HCT116 (cell line): Measurements from ENCODE around the gene MROH8. TPM values are rescaled to one million over a fixed set of nuclear protein-coding genes. Genes with fewer than 3 reads are reported as not detected.

Source experiments
- ATAC-seq: fragments of 200-7000 bp; cut with Tn5 transposase; 2 replicates; pipeline ENCODE4 v1.9.1; 2020; ENCODE audit warnings: mild to moderate bottlenecking, moderate library complexity
- BruUV-seq: library from RNA; stranded (reverse); fragments of 400-500 nt; replicated peaks from 2 replicates; lab custom pipeline; 2021; lab: Mats Ljungman, UMichigan
- CTCF ChIA-PET: fragments of 300-600 bp; sonication (Branson Sonifier 250); formaldehyde crosslinking; loops from one replicate; lab custom pipeline; 2021; ENCODE audit warnings: antibody characterized with exemption; lab: Charles Lee
- POLR2A ChIA-PET: fragments of 300-600, 350-600 bp; sonication (Branson Sonifier 250); formaldehyde crosslinking; loops from one replicate; lab custom pipeline; 2021; ENCODE audit warnings: antibody characterized with exemption; lab: Charles Lee
- RAD21 ChIA-PET, 2 experiments: fragments of 300-600 bp; sonication (Branson Sonifier 250); formaldehyde crosslinking; loops; one replicate each; lab custom pipeline; 2023; ENCODE audit warnings: low total read pairs in 2 of 2; ENCODE audit not compliant: uncharacterized antibody in 2 of 2, unreplicated experiment in 2 of 2, low non-redundant PET in 1 of 2; lab: Charles Lee
- DNase-seq: peaks from one replicate; pipeline ENCODE4 v3.0.0-alpha.2; 2010; ENCODE audit warnings: low read depth, low spot score
- H2AFZ ChIP-seq: fragments of 200-600 bp; shearing (Covaris generic), sonication (generic); 2 replicates; pipeline ENCODE4 v1.6.1; 2017; ENCODE audit warnings: low read depth, mixed run types, mixed read lengths, antibody characterized with exemption, low read length; ENCODE audit not compliant: poor library complexity, severe bottlenecking
- H3K27ac ChIP-seq: 2 replicates; pipeline ENCODE4 v1.5.1; 2012; ENCODE audit warnings: low read depth, low read length
- H3K27me3 ChIP-seq: fragments of 200-600 bp; sonication (generic); 2 replicates; pipeline ENCODE4 v1.6.1; 2016; ENCODE audit warnings: mixed run types, low read length, mixed read lengths; ENCODE audit not compliant: insufficient read depth
- H3K36me3 ChIP-seq, 2 experiments: fragments of 200-500 bp in 1 of 2; fragments of 200-600 bp in 1 of 2; sonication (Bioruptor generic) in 1 of 2; sonication (generic) in 1 of 2; 2 replicates each; pipeline versions ENCODE4 v1.5.1 to v1.6.1; 2014 to 2016; ENCODE audit warnings: low read length in 2 of 2, inconsistent platforms in 1 of 2, mixed read lengths in 1 of 2, mixed run types in 1 of 2; ENCODE audit not compliant: insufficient read depth in 2 of 2, control insufficient read depth in 1 of 2
- H3K4me1 ChIP-seq, 2 experiments: fragments of 200-600 bp in 1 of 2; sonication (generic) in 1 of 2; 2 replicates each; pipeline versions ENCODE4 v1.5.1 to v1.6.1; 2012 to 2017; ENCODE audit warnings: low read length in 2 of 2, inconsistent platforms in 1 of 2, mild to moderate bottlenecking in 1 of 2, mixed read lengths in 1 of 2, mixed run types in 1 of 2, moderate library complexity in 1 of 2; ENCODE audit not compliant: insufficient read depth in 2 of 2, control insufficient read depth in 1 of 2
- H3K4me2 ChIP-seq: fragments of 200-600 bp; sonication (generic); 2 replicates; pipeline ENCODE4 v1.6.1; 2017; ENCODE audit warnings: mixed run types, low read length, mixed read lengths
- H3K4me3 ChIP-seq, 2 experiments: fragments of 200-600 bp in 1 of 2; sonication (generic) in 1 of 2; replicated peaks in 1 of 2; 2 replicates each; pipeline ENCODE4 v1.5.1; 2011 to 2016; ENCODE audit warnings: low read length in 2 of 2, control low read depth in 1 of 2, low read depth in 1 of 2, mild to moderate bottlenecking in 1 of 2, mixed read lengths in 1 of 2, mixed run types in 1 of 2
- H3K79me2 ChIP-seq: fragments of 200-600 bp; sonication (generic); 2 replicates; pipeline ENCODE4 v1.6.1; 2017; ENCODE audit warnings: mild to moderate bottlenecking, mixed run types, low read length, moderate library complexity, mixed read lengths; ENCODE audit not compliant: insufficient read depth
- H3K9ac ChIP-seq: fragments of 200-600 bp; sonication (generic); 2 replicates; pipeline ENCODE4 v1.6.1; 2016; ENCODE audit warnings: low read length, mixed read lengths
- H3K9me2 ChIP-seq: fragments of 200-600 bp; sonication (generic), shearing (Covaris generic); 2 replicates; pipeline ENCODE4 v1.6.1; 2017; ENCODE audit warnings: mixed run types, mild to moderate bottlenecking, moderate library complexity; ENCODE audit not compliant: insufficient read depth
- H3K9me3 ChIP-seq, 2 experiments: fragments of 200-500 bp in 1 of 2; fragments of 200-600 bp in 1 of 2; sonication (Bioruptor generic) in 1 of 2; sonication (generic) in 1 of 2; 2 replicates each; pipeline ENCODE4 v1.6.1; 2014 to 2017; ENCODE audit warnings: low read length in 2 of 2, mixed read lengths in 2 of 2, inconsistent platforms in 1 of 2, low read depth in 1 of 2, mild to moderate bottlenecking in 1 of 2, mixed run types in 1 of 2, moderate library complexity in 1 of 2; ENCODE audit not compliant: control insufficient read depth in 1 of 2, insufficient read depth in 1 of 2
- H4K20me1 ChIP-seq: fragments of 200-600 bp; sonication (generic), shearing (Covaris generic); 2 replicates; pipeline ENCODE4 v1.6.1; 2017; ENCODE audit warnings: mixed run types, mild to moderate bottlenecking, moderate library complexity; ENCODE audit not compliant: insufficient read depth
- CEBPB ChIP-seq: IDR thresholded peaks from 2 replicates; pipeline ENCODE4 v1.6.1; 2012; ENCODE audit warnings: low read depth
- EGR1 ChIP-seq: IDR thresholded peaks from 2 replicates; pipeline ENCODE4 v1.6.1; 2012; ENCODE audit warnings: low read depth
- ELF1 ChIP-seq: IDR thresholded peaks from 2 replicates; pipeline ENCODE4 v1.6.1; 2012; ENCODE audit warnings: low read depth, borderline replicate concordance
- EZH2 ChIP-seq: fragments of 200-600 bp; sonication (generic); IDR thresholded peaks from 2 replicates; pipeline ENCODE4 v1.6.1; 2017; ENCODE audit warnings: antibody characterized with exemption, mixed run types
- EZH2phosphoT487 ChIP-seq: fragments of 200-600 bp; IDR thresholded peaks from 2 replicates; pipeline ENCODE4 v1.6.1; 2018; ENCODE audit warnings: antibody characterized with exemption, borderline replicate concordance
- POLR2AphosphoS5 ChIP-seq: IDR thresholded peaks from 2 replicates; pipeline ENCODE4 v1.6.1; 2011; ENCODE audit warnings: mild to moderate bottlenecking, low read depth, low read length, moderate library complexity
- SIN3A ChIP-seq: IDR thresholded peaks from 2 replicates; pipeline ENCODE4 v1.6.1; 2012; ENCODE audit warnings: low read depth
- YY1 ChIP-seq: IDR thresholded peaks from 2 replicates; pipeline ENCODE4 v1.6.1; 2011; ENCODE audit warnings: low read length, low read depth, moderate library complexity, mild to moderate bottlenecking; ENCODE audit not compliant: insufficient replicate concordance; ENCODE audit errors: extremely low read depth
- ZNF274 ChIP-seq: fragments of 200-500 bp; sonication (Bioruptor generic); IDR thresholded peaks from 2 replicates; pipeline ENCODE4 v1.6.1; 2014; ENCODE audit warnings: mild to moderate bottlenecking, low read depth, low read length, inconsistent platforms
- intact Hi-C: fragments of 100-400 bp; cut with micrococcal nuclease; formaldehyde crosslinking; loops from 2 replicates; pipeline ENCODE4 v1.10.0; 2022
- total RNA-seq: library from RNA; stranded (reverse); gene quantifications from one replicate; pipeline ENCODE4 v1.2.1, GENCODE V29; 2021; ENCODE audit not compliant: unreplicated experiment
- TF ChIP-seq, protein P1 (sequence below): IDR thresholded peaks from 2 replicates; pipeline ENCODE4 v1.6.1; 2012
- TF ChIP-seq, protein P2 (sequence below), 3 experiments: fragments of 200-600 bp in 1 of 3; sonication (generic) in 1 of 3; IDR thresholded peaks in 2 of 3; conservative IDR thresholded peaks in 1 of 3; 2 replicates each; pipeline ENCODE4 v1.5.1; 2012 to 2017; ENCODE audit warnings: low read depth in 2 of 3, low read length in 2 of 3, antibody characterized with exemption in 1 of 3, borderline replicate concordance in 1 of 3, control low read depth in 1 of 3, mild to moderate bottlenecking in 1 of 3, mixed read lengths in 1 of 3, mixed run types in 1 of 3, moderate library complexity in 1 of 3; ENCODE audit not compliant: insufficient read depth in 1 of 3

Gene MROH8
- total RNA-seq, 1 experiment from 2014 or later, result 0.79 TPM

DNA sequence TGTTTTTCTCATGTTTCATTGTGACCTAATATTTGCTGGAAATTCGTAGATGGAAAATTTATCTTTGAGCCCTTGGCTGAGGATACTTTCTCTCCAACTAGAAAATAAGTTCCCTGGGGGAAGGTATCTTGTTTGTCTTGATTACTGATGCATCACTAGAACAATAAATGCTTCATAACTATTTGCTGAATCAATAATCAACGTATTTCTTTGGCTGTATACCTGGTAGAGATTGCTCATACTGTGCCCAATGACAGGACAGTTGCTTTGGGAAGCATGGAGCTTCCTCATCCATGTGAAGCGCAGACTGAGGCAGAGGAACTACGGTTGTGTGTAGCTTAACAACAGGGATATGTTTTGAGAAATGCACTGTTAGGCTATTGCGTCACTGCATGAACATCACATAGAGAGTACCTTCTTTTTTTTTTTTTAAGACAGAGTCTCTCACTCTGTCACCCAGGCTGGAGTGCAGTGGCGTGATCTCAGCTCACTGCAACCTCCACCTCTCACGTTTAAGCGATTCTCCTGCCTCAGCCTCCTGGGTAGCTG, 34.4 kb downstream of the MROH8 start:
- no peaks in the 10 kb centered on the region for H3K9me2 ChIP-seq
- no peak overlapping the region for H3K4me3 ChIP-seq
- ChIA-PET CTCF (no interaction called here), POLR2A (no interaction called here), RAD21 (no interaction called here)
- ATAC-seq (no peak), DNase-seq (no peak)
- no peak overlapping the region for H3K4me2 ChIP-seq
- no peaks in the 10 kb centered on the region for H3K4me1 ChIP-seq
- H3K9me3 ChIP-seq, result no peaks in the 10 kb centered on the region
- no peaks in the 10 kb centered on the region for H3K27me3 ChIP-seq
- no peak overlapping the region for H3K27ac ChIP-seq
- H2AFZ ChIP-seq, result no peak overlapping the region
- intact Hi-C loops, result no loop called here
- BruUV-seq, result no TSS peak
- no peaks in the 10 kb centered on the region for H3K79me2 ChIP-seq
- H3K36me3 ChIP-seq, result no peaks in the 10 kb centered on the region
- TF ChIP-seq, protein P1, sequence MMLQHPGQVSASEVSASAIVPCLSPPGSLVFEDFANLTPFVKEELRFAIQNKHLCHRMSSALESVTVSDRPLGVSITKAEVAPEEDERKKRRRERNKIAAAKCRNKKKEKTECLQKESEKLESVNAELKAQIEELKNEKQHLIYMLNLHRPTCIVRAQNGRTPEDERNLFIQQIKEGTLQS, result no peak
- TF ChIP-seq EZH2phosphoT487, result no peak
- TF ChIP-seq YY1, result no peak
- TF ChIP-seq POLR2AphosphoS5, result no peak
- no peak for TF ChIP-seq ELF1
- TF ChIP-seq SIN3A, result no peak
- TF ChIP-seq, protein P2, sequence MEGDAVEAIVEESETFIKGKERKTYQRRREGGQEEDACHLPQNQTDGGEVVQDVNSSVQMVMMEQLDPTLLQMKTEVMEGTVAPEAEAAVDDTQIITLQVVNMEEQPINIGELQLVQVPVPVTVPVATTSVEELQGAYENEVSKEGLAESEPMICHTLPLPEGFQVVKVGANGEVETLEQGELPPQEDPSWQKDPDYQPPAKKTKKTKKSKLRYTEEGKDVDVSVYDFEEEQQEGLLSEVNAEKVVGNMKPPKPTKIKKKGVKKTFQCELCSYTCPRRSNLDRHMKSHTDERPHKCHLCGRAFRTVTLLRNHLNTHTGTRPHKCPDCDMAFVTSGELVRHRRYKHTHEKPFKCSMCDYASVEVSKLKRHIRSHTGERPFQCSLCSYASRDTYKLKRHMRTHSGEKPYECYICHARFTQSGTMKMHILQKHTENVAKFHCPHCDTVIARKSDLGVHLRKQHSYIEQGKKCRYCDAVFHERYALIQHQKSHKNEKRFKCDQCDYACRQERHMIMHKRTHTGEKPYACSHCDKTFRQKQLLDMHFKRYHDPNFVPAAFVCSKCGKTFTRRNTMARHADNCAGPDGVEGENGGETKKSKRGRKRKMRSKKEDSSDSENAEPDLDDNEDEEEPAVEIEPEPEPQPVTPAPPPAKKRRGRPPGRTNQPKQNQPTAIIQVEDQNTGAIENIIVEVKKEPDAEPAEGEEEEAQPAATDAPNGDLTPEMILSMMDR (IDR thresholded peaks at IDR 0.05 in 2 of 3, conservative IDR thresholded peaks at IDR 0.05 in 1 of 3; ENCODE audit: borderline replicate concordance in 1 of 3, insufficient read depth in 1 of 3, low read depth in 2 of 3, low read length in 2 of 3), result no peak
- TF ChIP-seq EGR1, result no peak
- H3K9ac ChIP-seq, result no peak overlapping the region
- H4K20me1 ChIP-seq, result no peaks in the 10 kb centered on the region

DNA sequence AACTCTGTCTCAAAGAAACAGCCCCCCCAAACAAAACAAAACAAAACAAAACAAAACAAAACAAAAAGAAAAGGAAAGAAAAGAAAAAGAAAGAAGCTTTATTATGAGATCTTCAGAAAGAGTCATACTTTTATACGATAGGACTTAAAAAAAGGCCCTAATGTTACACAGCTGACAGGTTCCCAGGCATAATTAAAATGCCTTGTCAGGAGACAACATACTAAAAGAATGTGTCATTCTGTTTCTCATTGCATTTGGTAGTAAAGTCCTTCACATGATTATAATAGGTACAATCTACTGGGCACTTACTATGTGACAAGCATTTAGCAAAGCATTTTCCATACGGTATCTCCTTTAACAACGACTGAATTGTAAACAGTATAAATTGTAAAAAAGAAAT, 36.6 kb downstream of the MROH8 start:
- H3K27ac ChIP-seq, result no peak overlapping the region
- ATAC-seq, result no peak
- no peaks in the 10 kb centered on the region for H4K20me1 ChIP-seq
- H3K9me2 ChIP-seq, result no peaks in the 10 kb centered on the region
- no peak for DNase-seq
- H3K9ac ChIP-seq, result no peak overlapping the region
- intact Hi-C loops, result no loop called here
- RAD21 ChIA-PET, result no interaction called here
- POLR2A ChIA-PET, result no interaction called here
- no peaks in the 10 kb centered on the region for H3K79me2 ChIP-seq
- H3K27me3 ChIP-seq, result no peaks in the 10 kb centered on the region
- H3K4me2 ChIP-seq, result no peak overlapping the region
- no peak overlapping the region for H3K4me3 ChIP-seq
- CTCF ChIA-PET, result no interaction called here
- H3K36me3 ChIP-seq, result no peaks in the 10 kb centered on the region
- H3K9me3 ChIP-seq, result no peaks in the 10 kb centered on the region
- no peak overlapping the region for H2AFZ ChIP-seq
- TF ChIP-seq CEBPB (no peak), ZNF274 (no peak), EZH2 (no peak)
- BruUV-seq, result no TSS peak
- H3K4me1 ChIP-seq, result no peaks in the 10 kb centered on the region
